Esophagus squamous epithelium (tissue), 4 donors: ENCODE results near the gene PSMD12.

ENCODE experiments used
- CTCF ChIP-seq, 6 experiments: fragments of 450-650 bp in 4 of 6; fragments of 200-600 bp in 2 of 6; sonication (generic) in 2 of 6; IDR thresholded peaks; one replicate each; pipeline ENCODE4 v1.5.1; 2016 to 2019; ENCODE audit warnings: antibody characterized with exemption in 6 of 6, mild to moderate bottlenecking in 4 of 6, moderate library complexity in 4 of 6
- POLR2A ChIP-seq, 4 donors: fragments of 450-650 bp; IDR thresholded peaks; one replicate each; pipeline ENCODE4 v1.6.1; 2017; ENCODE audit warnings: antibody characterized with exemption in 4 of 4, mild to moderate bottlenecking in 4 of 4, moderate library complexity in 3 of 4

DNA sequence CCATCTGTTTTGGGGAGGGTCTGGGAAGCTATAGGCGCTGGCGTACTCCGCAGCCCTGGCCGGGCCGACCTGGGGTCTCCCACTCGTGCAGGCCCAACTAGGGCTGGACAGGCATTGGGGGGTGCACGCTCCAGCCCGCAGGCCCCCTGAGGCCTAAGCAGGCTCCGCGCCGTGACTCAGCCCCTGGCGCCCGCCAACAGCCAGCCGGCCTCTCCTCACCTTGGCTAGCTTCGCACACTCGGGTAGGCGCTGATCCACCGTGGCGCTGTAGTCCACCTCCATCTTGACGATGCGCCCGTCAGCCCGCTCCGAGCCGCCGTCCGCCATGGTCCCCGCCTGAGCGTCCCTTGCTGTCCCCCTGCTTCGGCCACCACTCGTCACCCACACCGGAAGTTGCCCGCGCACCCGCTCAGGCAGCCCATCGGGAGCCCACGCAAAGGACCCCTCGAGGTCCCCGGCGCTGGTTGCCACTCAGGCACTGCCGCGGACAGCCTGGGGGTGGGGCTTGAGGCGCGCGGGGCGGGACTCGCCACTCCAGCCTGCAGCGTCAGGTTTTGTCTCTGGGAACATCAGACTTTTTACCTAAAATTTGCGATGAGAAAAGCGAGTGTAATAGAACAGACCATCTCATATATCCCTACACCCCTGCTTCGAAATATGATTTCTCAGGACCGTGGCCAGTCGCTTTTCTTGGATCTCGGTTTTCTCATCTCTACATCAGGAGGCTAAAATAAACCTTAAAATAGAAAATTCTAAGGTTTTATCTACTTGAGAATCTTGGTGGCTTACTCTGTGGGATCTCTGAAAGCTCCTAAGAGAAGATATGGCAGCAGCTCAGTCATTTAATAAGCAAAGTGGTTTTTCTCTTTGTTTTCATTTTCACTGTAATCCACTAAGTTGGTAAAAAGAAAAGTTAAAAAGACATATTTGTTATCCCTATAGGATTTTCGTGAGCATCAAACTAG, at the start of gene PSMD12:
- TF ChIP-seq CTCF (IDR thresholded peaks at IDR 0.05) (peak in 2 of 6 experiments; percentile 7 to 22), POLR2A (IDR thresholded peaks at IDR 0.05) (peak in 3 of 4 donors; percentile 46 to 83 (median 77))
